Stimulated activated CD8-positive, alpha-beta memory T cell treated with anti-CD3 and anti-CD28 coated beads, Interleukin-4, amount 100 ng/mL, for 4 hours (primary cell): Measurements from ENCODE around the gene TINAG.

Experiments
- DNase-seq, 2 donors: peaks; one replicate each; pipeline ENCODE4 v3.0.0-alpha.2; 2020; ENCODE audit warnings: low read depth in 2 of 2, low spot score in 1 of 2

The TINAG gene

DNA sequence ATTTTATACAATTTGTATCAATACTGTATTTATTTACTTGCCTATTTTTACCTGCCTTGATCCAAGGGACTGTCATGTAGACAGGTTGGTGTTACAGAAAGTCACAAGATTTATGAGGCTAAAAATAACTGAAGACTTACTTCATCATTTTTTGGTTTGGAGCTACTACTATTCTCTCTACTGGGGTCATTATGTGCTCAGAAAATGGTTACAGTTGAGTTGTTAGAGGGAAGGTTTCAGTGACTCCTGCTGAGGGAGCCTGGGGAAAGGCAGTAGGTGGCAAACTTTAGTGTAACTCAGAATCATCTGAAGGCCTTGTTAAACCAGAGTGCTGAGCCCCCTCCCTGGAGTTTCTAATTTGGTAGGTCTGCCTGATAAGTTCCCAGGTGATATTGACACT is 118.8 kb downstream of the TINAG start:
- DNase-seq: no peak

DNA sequence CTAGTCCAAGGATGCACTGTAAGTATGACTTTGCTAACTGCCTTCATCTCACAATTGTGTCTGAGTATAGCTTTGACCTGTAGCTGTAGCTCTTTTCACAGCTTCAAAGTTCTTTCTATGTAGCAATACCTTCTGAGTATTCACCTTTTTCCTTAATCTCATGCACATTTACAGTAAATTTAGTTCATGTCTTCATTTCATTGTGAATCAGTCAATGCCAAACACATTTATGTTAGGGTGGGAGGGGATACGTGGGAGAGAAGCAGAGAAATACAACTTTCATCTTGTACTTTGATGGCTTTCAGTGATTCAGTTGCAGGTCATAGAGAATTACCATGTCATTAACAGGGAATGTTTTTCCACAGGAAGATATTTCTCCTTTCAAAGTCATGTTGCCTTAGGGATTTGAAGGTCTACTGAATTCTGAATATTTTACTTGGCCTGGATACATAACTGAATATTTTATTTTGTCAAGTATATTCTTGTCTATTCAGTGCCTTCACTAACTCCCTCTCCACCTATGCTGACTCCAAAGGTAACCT is 119.2 kb downstream of the TINAG start:
- no peak for DNase-seq

DNA sequence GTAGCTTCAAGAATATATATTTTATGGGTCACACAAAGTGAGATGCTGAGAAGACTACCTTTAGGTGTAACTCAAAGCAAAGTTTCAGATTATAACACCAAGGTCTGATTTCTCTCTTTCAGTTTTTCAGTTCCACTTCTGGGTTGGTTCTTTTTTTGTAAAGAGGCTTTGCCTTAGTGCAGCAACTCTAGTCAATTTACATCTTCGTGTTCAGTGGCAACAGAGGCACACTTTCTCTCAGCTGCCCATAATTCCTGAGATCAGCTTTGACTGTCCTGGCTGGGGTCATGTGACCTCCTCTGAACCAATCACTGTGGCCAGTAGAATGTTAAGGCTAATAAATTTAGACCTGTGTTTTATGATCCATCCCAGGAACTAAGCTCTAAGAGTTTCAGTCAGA is 120.2 kb downstream of the TINAG start:
- DNase-seq: no peak

DNA sequence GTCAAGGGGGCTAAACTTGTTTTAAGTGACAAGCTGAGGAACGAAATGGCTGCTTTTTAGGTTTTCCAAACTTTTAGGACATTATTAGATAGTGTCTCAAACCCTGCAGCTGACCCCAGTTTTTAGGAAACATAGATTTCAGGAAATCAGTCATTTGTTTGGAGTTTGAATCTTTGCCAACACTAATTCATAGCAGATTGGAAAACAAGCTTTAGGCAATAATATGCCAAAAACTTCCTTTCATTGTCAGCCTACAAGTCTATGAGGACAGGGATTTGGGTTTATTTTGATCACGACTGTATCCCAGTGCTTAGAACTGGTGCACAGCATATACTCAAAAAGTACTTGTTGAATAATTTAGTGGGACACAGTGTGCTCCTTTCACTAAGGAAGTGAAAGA is 123.2 kb downstream of the TINAG start:
- no peak for DNase-seq
